OCI-LY3 (cell line): ENCODE results near the gene CD163.

ENCODE experiments used
- CTCF ChIP-seq: fragments of 200-600, 300-600 bp; sonication (generic); IDR thresholded peaks from 2 replicates; pipeline ENCODE4 v1.5.1; 2014; ENCODE audit warnings: antibody characterized with exemption, low read length, low read depth
- EZH2phosphoT487 ChIP-seq: fragments of 200-600 bp; shearing (Covaris generic); IDR thresholded peaks from 2 replicates; pipeline ENCODE4 v1.6.1; 2018; ENCODE audit warnings: antibody characterized with exemption, mixed run types, low read depth

GRCh38 chr12:7542813-7543212 lies 39.2 kb upstream of the CD163 start:
- TF ChIP-seq EZH2phosphoT487 (no peak), CTCF (no peak)
